BE2C (cell line): ENCODE measurements around the gene PCGF6.

ENCODE experiments used
- DNase-seq: peaks from one replicate; pipeline ENCODE4 v3.0.0-alpha.2; 2020
- H3K27me3 ChIP-seq: fragments of 250-450 bp; sonication (Bioruptor Pico); 2 replicates; pipeline ENCODE4 v1.5.1; 2020; ENCODE audit warnings: mild to moderate bottlenecking
- H3K36me3 ChIP-seq: fragments of 250-450 bp; sonication (Bioruptor Pico); 2 replicates; pipeline ENCODE4 v1.5.1; 2020; ENCODE audit warnings: mild to moderate bottlenecking
- H3K4me1 ChIP-seq: fragments of 250-450 bp; sonication (Bioruptor Pico); 2 replicates; pipeline ENCODE4 v1.5.1; 2020
- H3K4me3 ChIP-seq: 2 replicates; pipeline ENCODE4 v1.5.1; 2011; ENCODE audit warnings: low read depth, low read length
- H3K9me3 ChIP-seq: fragments of 250-450 bp; sonication (Bioruptor Pico); 2 replicates; pipeline ENCODE4 v1.5.1; 2020
- TF ChIP-seq, protein P1 (sequence below): IDR thresholded peaks from 2 replicates; pipeline ENCODE4 v1.5.1; 2012; ENCODE audit warnings: mild to moderate bottlenecking, low read depth, low read length

The PCGF6 gene

DNA sequence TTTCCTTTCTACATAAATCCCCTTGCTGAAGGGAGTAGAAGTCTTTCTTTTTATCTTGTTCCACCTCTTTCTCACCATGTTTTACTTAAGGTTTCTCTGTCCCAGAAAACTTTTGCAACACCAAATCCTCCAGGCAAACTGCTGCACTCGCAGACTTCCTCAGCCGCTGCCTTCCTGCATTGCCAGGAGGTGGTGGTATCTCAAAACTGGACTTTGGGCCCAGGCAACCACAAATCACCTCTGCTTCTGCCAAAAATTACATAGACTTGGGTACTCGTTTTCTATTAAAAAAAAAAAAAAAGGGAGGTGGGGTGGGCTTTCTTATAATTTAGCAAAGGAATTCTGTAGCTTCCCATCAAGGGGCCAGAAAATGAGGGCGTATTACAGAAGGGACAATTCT is 59.4 kb downstream of the PCGF6 start:
- no peaks in the 10 kb centered on the region for H3K4me1 ChIP-seq
- no peak for DNase-seq
- TF ChIP-seq, protein P1, sequence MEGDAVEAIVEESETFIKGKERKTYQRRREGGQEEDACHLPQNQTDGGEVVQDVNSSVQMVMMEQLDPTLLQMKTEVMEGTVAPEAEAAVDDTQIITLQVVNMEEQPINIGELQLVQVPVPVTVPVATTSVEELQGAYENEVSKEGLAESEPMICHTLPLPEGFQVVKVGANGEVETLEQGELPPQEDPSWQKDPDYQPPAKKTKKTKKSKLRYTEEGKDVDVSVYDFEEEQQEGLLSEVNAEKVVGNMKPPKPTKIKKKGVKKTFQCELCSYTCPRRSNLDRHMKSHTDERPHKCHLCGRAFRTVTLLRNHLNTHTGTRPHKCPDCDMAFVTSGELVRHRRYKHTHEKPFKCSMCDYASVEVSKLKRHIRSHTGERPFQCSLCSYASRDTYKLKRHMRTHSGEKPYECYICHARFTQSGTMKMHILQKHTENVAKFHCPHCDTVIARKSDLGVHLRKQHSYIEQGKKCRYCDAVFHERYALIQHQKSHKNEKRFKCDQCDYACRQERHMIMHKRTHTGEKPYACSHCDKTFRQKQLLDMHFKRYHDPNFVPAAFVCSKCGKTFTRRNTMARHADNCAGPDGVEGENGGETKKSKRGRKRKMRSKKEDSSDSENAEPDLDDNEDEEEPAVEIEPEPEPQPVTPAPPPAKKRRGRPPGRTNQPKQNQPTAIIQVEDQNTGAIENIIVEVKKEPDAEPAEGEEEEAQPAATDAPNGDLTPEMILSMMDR = no peak
- no peak overlapping the region for H3K4me3 ChIP-seq
- H3K36me3 ChIP-seq = peaks cover 36% of the 10 kb centered on the region
- H3K9me3 ChIP-seq = no peaks in the 10 kb centered on the region
- no peaks in the 10 kb centered on the region for H3K27me3 ChIP-seq

DNA sequence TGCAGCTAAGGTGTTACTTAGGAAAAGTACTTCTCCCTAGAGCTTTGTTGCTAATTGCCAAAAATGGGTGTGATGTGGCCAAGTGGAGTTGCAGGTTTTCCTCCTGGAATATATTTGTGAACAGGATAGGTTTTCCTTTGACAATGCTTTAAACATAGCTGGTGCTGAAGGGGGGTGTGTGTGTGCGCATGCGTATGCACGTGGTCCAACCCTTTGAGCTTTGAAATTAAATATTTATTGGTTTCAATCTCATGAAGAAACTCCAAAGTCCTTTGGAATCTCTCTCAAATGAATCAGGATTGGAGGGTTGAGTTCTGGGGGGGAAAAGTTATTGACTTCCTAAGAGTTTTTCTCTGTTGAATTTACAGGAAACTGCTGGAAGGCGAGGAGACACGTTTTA is 62.9 kb downstream of the PCGF6 start:
- no peaks in the 10 kb centered on the region for H3K27me3 ChIP-seq
- H3K4me3 ChIP-seq = no peak overlapping the region
- no peaks in the 10 kb centered on the region for H3K9me3 ChIP-seq
- TF ChIP-seq, protein P1 = no peak
- peaks cover 44% of the 10 kb centered on the region for H3K36me3 ChIP-seq
- no peak for DNase-seq
- H3K4me1 ChIP-seq = no peaks in the 10 kb centered on the region

DNA sequence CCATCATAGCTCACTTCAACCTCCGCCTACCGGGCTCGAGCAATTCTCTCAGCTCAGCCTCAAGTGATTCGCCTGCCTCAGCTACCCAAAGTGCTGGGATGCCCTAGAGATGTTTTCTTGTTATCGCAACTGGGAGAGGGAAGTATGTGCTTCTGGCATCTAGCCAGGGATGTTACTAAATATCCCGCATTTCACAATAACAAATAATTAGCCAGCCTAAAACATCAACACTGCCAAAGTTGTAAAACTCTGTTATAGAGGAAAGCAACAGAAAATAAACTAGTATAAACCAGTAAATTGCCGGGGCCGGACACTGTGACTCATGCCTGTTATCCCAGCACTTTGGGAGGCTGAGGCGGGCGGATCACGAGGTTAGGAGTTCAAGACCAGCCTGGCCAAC is 66.8 kb downstream of the PCGF6 start:
- H3K36me3 ChIP-seq = peaks cover 46% of the 10 kb centered on the region
- H3K4me3 ChIP-seq = no peak overlapping the region
- no peak for DNase-seq
- H3K4me1 ChIP-seq = peaks cover 15% of the 10 kb centered on the region
- H3K9me3 ChIP-seq = no peaks in the 10 kb centered on the region
- TF ChIP-seq, protein P1 = no peak
- no peaks in the 10 kb centered on the region for H3K27me3 ChIP-seq

DNA sequence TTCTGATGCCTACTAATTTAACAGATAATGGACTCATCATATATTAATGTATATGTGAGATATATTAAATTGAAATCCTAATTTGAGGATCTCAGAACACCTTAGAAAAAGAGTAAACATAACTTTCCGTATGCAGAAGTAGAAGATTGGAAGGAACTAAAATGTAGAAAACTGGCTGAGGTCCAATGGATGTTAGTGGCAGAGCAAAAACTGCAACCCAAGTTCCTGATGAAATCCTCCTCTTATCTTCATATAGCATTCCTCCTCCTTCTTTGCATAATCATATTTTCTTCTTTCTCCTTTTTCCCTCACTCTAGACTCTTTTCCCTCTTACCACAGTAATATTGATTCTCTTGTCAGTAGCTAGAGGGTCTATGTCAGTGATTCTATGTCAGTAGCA is 68.0 kb downstream of the PCGF6 start:
- peaks cover 15% of the 10 kb centered on the region for H3K4me1 ChIP-seq
- no peaks in the 10 kb centered on the region for H3K27me3 ChIP-seq
- H3K36me3 ChIP-seq = peaks cover 34% of the 10 kb centered on the region
- TF ChIP-seq, protein P1 = no peak
- no peak overlapping the region for H3K4me3 ChIP-seq
- H3K9me3 ChIP-seq = no peaks in the 10 kb centered on the region
- no peak for DNase-seq

DNA sequence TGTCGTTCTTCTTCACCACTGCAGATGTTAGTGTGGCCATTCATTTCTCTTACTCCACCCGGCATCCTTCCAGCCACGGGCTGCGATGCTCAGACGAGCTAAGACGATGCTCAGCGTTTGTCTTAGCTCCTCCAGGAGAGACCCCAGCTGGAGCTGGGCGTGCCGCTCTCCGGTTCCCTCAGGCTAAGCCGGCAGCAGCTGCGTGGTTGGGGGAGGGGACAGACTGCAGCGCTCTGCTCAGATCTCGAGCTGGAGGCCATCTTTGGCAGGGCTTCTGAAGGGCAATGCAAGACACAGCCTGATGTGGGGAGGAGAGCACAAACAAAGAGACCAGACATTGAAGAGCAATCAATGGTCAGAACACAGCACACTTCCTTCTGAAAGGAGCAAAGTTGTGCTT is 69.2 kb downstream of the PCGF6 start:
- no peaks in the 10 kb centered on the region for H3K9me3 ChIP-seq
- no peaks in the 10 kb centered on the region for H3K27me3 ChIP-seq
- H3K36me3 ChIP-seq = peaks cover 23% of the 10 kb centered on the region
- peak overlapping the region; percentile 74 for H3K4me3 ChIP-seq
- TF ChIP-seq, protein P1 = no peak
- DNase-seq = peak; percentile 89
- peaks cover 15% of the 10 kb centered on the region for H3K4me1 ChIP-seq

DNA sequence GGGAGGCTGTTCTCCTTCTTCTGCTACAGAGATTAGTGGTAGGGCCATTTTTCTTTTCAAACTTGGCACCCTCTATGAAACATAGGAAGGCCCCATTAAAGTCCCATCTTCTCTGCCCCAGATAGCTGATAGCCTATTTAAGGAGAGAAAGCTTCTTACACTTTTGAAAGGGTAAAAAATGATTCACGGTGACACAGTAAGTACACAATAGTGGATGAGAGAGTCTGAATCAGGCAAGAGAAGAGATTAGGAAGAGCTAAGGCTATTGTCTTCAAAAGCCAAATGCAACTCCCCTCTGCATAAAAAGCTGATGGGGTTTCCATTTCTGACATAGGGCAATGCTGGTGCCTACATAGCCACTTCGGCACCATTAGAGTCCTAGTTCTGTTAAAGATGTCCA is 70.4 kb downstream of the PCGF6 start:
- DNase-seq = no peak
- no peaks in the 10 kb centered on the region for H3K27me3 ChIP-seq
- H3K36me3 ChIP-seq = peaks cover 19% of the 10 kb centered on the region
- peaks cover 15% of the 10 kb centered on the region for H3K4me1 ChIP-seq
- H3K9me3 ChIP-seq = no peaks in the 10 kb centered on the region
- TF ChIP-seq, protein P1 = no peak
- peak overlapping the region; percentile 74 for H3K4me3 ChIP-seq
